ENCODE data around the gene SERPINE3.

The SERPINE3 gene

GRCh38 chr13:51364404-51365008 lies 25.0 kb downstream of the SERPINE3 start:
- DNase-seq, result no peak

DNA sequence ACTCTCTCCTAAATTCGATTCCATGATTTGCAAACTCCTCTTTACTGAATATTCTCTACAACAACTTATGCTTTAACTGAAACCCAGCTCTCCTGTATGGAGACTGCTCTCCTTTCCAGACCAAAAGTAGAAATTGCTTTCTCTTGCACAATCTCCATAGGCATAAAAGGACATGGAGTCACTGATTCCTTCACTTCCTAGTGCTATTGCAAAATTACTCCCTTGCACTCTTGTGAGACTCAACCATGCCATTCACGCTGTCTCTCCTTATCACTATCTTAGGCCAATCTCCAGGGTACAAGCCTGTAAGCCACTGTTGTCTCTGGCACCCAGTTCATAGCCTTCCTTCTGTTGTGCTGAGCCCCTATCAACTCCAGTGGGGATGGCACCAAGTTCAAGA lies 30.6 kb downstream of the SERPINE3 start:
- DNase-seq, result no peak

GRCh38 chr13:51370811-51371210 lies 31.3 kb downstream of the SERPINE3 start:
- no peak for DNase-seq

DNA sequence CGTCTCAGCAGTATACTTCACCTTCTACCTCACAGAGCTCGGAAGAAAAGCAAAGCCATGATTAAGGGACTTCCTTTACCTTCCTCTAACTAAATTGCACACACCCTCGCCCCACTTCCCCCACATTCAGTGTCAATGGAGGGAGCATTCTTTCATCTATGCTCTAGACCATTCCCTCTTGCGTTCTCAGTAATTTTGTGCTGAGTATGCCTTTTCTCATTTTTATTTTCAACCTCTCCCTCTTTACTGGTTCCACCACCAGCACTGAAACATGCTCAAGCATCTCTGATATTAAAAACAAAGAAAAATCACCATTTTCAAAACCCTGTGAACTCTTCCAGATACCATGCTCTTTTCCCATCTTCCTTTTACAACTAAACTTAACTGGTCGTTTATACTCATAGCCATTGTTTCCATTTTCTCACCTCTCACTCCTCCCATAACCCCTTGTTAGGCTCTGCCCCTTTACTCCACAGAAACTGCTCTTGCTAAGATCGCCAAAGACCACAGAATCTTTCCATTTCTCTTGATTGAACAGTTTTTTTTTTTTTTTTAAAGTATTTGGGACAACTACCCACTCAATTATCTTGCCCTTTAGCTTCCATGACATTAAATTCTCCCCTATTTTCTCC lies 32.4 kb downstream of the SERPINE3 start:
- no peak for DNase-seq

GRCh38 chr13:51373451-51373850 lies 34.0 kb downstream of the SERPINE3 start:
- DNase-seq, result no peak

DNA sequence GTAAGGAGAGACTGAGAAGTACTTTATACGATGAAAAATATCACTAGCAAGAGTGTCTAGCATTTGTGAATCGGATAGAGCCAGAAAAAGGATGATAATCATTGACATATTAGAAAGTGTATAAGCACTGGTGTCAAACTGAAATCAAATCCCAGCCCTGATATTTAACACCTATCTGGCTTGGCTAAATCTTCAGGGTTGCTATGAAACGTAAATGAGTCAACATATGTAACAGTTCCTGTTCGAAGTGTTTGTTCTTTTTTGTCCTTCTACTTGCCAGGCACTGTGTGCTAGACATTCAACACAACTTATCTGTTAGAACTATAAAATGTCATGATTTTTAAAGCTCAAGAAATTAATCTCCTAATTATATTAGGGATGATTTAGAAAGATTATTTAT lies 40.8 kb downstream of the SERPINE3 start:
- no peak for DNase-seq

DNA sequence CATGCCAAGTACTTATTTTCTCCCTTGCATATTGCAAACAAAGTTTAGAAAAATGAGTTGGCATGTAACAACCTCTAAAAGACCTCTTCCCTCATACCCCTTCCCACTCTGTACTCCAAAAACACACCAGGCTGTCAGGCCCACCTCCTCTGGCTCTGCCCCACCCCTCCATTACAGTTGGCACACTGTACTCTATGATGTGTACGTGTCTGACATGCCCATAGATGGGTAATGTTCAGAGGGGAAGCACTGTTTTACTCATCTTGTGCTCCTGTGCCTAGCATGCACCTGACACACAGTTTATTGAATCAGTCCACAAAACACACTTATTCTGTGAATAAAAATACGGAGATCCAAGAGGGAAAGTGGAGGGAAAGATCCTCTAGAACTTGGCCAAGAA lies 45.6 kb downstream of the SERPINE3 start:
- DNase-seq, result no peak

GRCh38 chr13:51394724-51395123 lies 55.2 kb downstream of the SERPINE3 start:
- no peak for DNase-seq

GRCh38 chr13:51396352-51396751 lies 56.9 kb downstream of the SERPINE3 start:
- DNase-seq, result no peak

GRCh38 chr13:51397262-51397941 lies 57.9 kb downstream of the SERPINE3 start:
- no peak for DNase-seq

- DNase-seq, result no peak
Measured at GRCh38 chr13:51405176-51405575, 65.7 kb downstream of the SERPINE3 start.

DNA sequence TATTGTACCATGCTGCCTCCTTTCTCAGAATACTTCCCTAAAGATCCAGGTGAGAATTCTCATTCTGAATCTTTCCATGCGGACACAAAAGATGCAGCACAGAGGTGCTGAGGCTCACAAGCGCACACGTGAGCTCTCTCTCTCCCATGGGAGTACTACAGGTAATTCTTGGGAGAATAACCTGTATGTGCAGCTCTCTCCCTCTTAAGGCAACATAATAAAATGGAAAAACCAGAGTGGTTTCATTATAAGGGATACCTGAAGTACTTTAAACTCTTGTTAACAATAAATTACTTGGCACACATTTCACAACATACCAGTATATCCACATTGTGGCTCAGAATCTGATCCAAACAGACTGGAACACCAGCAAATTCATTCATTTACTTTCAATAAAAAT lies 72.9 kb downstream of the SERPINE3 start:
- no peak for DNase-seq

All from stimulated activated CD4-positive, alpha-beta T cell treated with anti-CD3 and anti-CD28 coated beads, Interleukin-2, amount 100 ng/mL, for 48 hours (primary cell).